Caco-2 (cell line): ENCODE results near the gene MROH2B. TPM values are rescaled to one million over a fixed set of nuclear protein-coding genes. Genes with fewer than 3 reads are reported as not detected.

Source experiments
- BruUV-seq: library from RNA; stranded (reverse); fragments of 400-500 nt; replicated peaks from 2 replicates; lab custom pipeline; 2021; lab: Mats Ljungman, UMichigan
- CTCF ChIA-PET: fragments of 300-600 bp; sonication (Branson Sonifier 250); formaldehyde crosslinking; loops from one replicate; lab custom pipeline; 2022; ENCODE audit warnings: antibody characterized with exemption; lab: Charles Lee
- POLR2A ChIA-PET: fragments of 300-600 bp; sonication (Branson Sonifier 250); formaldehyde crosslinking; loops from one replicate; lab custom pipeline; 2022; ENCODE audit warnings: antibody characterized with exemption; lab: Charles Lee
- DNase-seq, 2 experiments: peaks; one replicate each; pipeline versions ENCODE4 v3.0.0 to v3.0.0-alpha.2; 2020 to 2022
- H3K27me3 ChIP-seq: replicated peaks from 2 replicates; pipeline ENCODE4 v1.6.0; 2011; ENCODE audit warnings: low read length; ENCODE audit not compliant: control insufficient read depth, insufficient read depth
- H3K36me3 ChIP-seq: 2 replicates; pipeline ENCODE4 v1.5.1; 2011; ENCODE audit warnings: low read length; ENCODE audit not compliant: control insufficient read depth, insufficient read depth
- H3K4me1 ChIP-seq: fragments of 250-450 bp; sonication (Bioruptor Pico); 2 replicates; pipeline ENCODE4 v1.5.1; 2020; ENCODE audit warnings: mild to moderate bottlenecking
- H3K4me3 ChIP-seq: 2 replicates; pipeline ENCODE4 v1.5.1; 2011; ENCODE audit warnings: low read depth, mild to moderate bottlenecking, control low read depth, low read length
- H3K9me3 ChIP-seq: fragments of 250-450 bp; sonication (Bioruptor Pico); 2 replicates; pipeline ENCODE4 v1.5.1; 2020; ENCODE audit warnings: mild to moderate bottlenecking, moderate library complexity
- H3K27ac Mint-ChIP-seq: one replicate; pipeline ENCODE4 v1.8.0; 2022; ENCODE audit warnings: mixed read lengths; ENCODE audit not compliant: unreplicated experiment
- H3K27me3 Mint-ChIP-seq: one replicate; pipeline ENCODE4 v1.8.0; 2022; ENCODE audit warnings: mixed read lengths; ENCODE audit not compliant: insufficient read depth, unreplicated experiment
- H3K36me3 Mint-ChIP-seq: one replicate; pipeline ENCODE4 v1.8.0; 2022; ENCODE audit warnings: mild to moderate bottlenecking, mixed read lengths; ENCODE audit not compliant: insufficient read depth, unreplicated experiment
- H3K4me1 Mint-ChIP-seq: one replicate; pipeline ENCODE4 v1.8.0; 2022; ENCODE audit warnings: low read depth, mixed read lengths; ENCODE audit not compliant: unreplicated experiment
- H3K4me3 Mint-ChIP-seq: one replicate; pipeline ENCODE4 v1.8.0; 2022; ENCODE audit warnings: mild to moderate bottlenecking, moderate library complexity, mixed read lengths; ENCODE audit not compliant: unreplicated experiment
- H3K9me3 Mint-ChIP-seq: one replicate; pipeline ENCODE4 v1.8.0; 2022; ENCODE audit warnings: mixed read lengths; ENCODE audit not compliant: unreplicated experiment
- CTCF ChIP-seq, 2 experiments: fragments of 200-600 bp in 1 of 2; IDR thresholded peaks; 1 replicate in 1 of 2; 2 replicates in 1 of 2; pipeline versions ENCODE4 v1.5.1 to v1.8.0; 2011 to 2022; ENCODE audit warnings: antibody characterized with exemption in 1 of 2, control low read depth in 1 of 2, inconsistent platforms in 1 of 2, low read depth in 1 of 2, low read length in 1 of 2, mild to moderate bottlenecking in 1 of 2, moderate library complexity in 1 of 2; ENCODE audit not compliant: insufficient read depth in 1 of 2, severe bottlenecking in 1 of 2, unreplicated experiment in 1 of 2
- intact Hi-C: fragments of 100-400 bp; cut with micrococcal nuclease; formaldehyde crosslinking; loops from one replicate; pipeline ENCODE4 v1.10.0; 2022; ENCODE audit not compliant: unreplicated experiment
- total RNA-seq: library from RNA; stranded (reverse); gene quantifications from 2 replicates; pipeline ENCODE4 v1.2.3, GENCODE V29; 2022

Gene MROH2B
- total RNA-seq, 1 experiment from 2014 or later = not detected

- intact Hi-C loops = no loop called here
- H3K36me3 ChIP-seq = no peaks in the 10 kb centered on the region
- no peaks in the 10 kb centered on the region for H3K36me3 Mint-ChIP-seq
- no peaks in the 10 kb centered on the region for H3K4me1 Mint-ChIP-seq
- H3K9me3 ChIP-seq = no peaks in the 10 kb centered on the region
- no peaks in the 10 kb centered on the region for H3K27me3 Mint-ChIP-seq
- no peak for TF ChIP-seq CTCF (IDR thresholded peaks at IDR 0.05; ENCODE audit: insufficient read depth in 1 of 2, low read depth in 1 of 2, low read length in 1 of 2, severe bottlenecking in 1 of 2, unreplicated experiment in 1 of 2)
- ChIA-PET POLR2A (no interaction called here), CTCF (no interaction called here)
- no peak for DNase-seq
- no peak overlapping the region for H3K4me3 Mint-ChIP-seq
- no peaks in the 10 kb centered on the region for H3K9me3 Mint-ChIP-seq
- no peaks in the 10 kb centered on the region for H3K27me3 ChIP-seq
- no peaks in the 10 kb centered on the region for H3K4me1 ChIP-seq
- no peak overlapping the region for H3K27ac Mint-ChIP-seq
- H3K4me3 ChIP-seq = no peak overlapping the region
- BruUV-seq = no TSS peak
Measured at GRCh38 chr5:41094871-41095270, 23.7 kb upstream of the MROH2B start.

- intact Hi-C loops = no loop called here
- Histone ChIP-seq H3K27me3 (no peaks in the 10 kb centered on the region), H3K9me3 (no peaks in the 10 kb centered on the region), H3K4me3 (no peak overlapping the region), H3K36me3 (no peaks in the 10 kb centered on the region), H3K4me1 (no peaks in the 10 kb centered on the region)
- CTCF ChIA-PET = no interaction called here
- Mint-ChIP-seq H3K4me3 (no peak overlapping the region), H3K9me3 (no peaks in the 10 kb centered on the region), H3K36me3 (no peaks in the 10 kb centered on the region), H3K4me1 (no peaks in the 10 kb centered on the region), H3K27ac (no peak overlapping the region), H3K27me3 (no peaks in the 10 kb centered on the region)
- DNase-seq = no peak
- no TSS peak for BruUV-seq
- no peak for TF ChIP-seq CTCF (IDR thresholded peaks at IDR 0.05; ENCODE audit: insufficient read depth in 1 of 2, low read depth in 1 of 2, low read length in 1 of 2, severe bottlenecking in 1 of 2, unreplicated experiment in 1 of 2)
- POLR2A ChIA-PET = no interaction called here
Measured at GRCh38 chr5:41093803-41094202, 22.7 kb upstream of the MROH2B start.

GRCh38 chr5:41087461-41087860 is 16.3 kb upstream of the MROH2B start:
- H3K36me3 ChIP-seq = no peaks in the 10 kb centered on the region
- Mint-ChIP-seq H3K27ac (no peak overlapping the region), H3K27me3 (no peaks in the 10 kb centered on the region), H3K9me3 (no peaks in the 10 kb centered on the region), H3K4me3 (no peak overlapping the region), H3K36me3 (no peaks in the 10 kb centered on the region), H3K4me1 (no peaks in the 10 kb centered on the region)
- ChIA-PET CTCF (no interaction called here), POLR2A (no interaction called here)
- peaks cover 7% of the 10 kb centered on the region; the same call in 1 of the 2 replicates for H3K9me3 ChIP-seq
- no peaks in the 10 kb centered on the region for H3K27me3 ChIP-seq
- intact Hi-C loops = no loop called here
- BruUV-seq = no TSS peak
- H3K4me3 ChIP-seq = no peak overlapping the region
- no peak for TF ChIP-seq CTCF (IDR thresholded peaks at IDR 0.05; ENCODE audit: insufficient read depth in 1 of 2, low read depth in 1 of 2, low read length in 1 of 2, severe bottlenecking in 1 of 2, unreplicated experiment in 1 of 2)
- no peaks in the 10 kb centered on the region for H3K4me1 ChIP-seq
- no peak for DNase-seq
